ENCODE results near the gene TMPRSS5. TPM values are rescaled to one million over a fixed set of nuclear protein-coding genes. Genes with fewer than 3 reads are reported as not detected.

Gene TMPRSS5
- total and polyA plus RNA-seq, 10 of the 15 experiments (the other 5 are each of a cell fraction or from before 2014, with no cell fraction given), result 0.05 to 0.85 (median 0.34) TPM; not detected in 2

GRCh38 chr11:113685654-113686359 lies 20.3 kb downstream of the TMPRSS5 start:
- ChIA-PET RAD21 (ENCODE audit: unreplicated experiment) (no interaction called here), CTCF (no interaction called here), SMC1A (ENCODE audit: uncharacterized antibody, unreplicated experiment) (interaction anchor here (0.7 kb wide), 1 partner anchor 98 kb away, joined by 3 read pairs; no protein-coding TSS in a partner anchor), POLR2A (no interaction called here)
- Histone ChIP-seq H4K20me1 (ENCODE audit: control insufficient read depth, insufficient read depth) (no peaks in the 10 kb centered on the region), H2AFZ (ENCODE audit: control insufficient read depth, low read depth, low read length) (no peak overlapping the region), H3K9me3 (replicated peaks; ENCODE audit: control insufficient read depth, insufficient read depth, low read length) (no peaks in the 10 kb centered on the region), H3K36me3 (ENCODE audit: control insufficient read depth in 2 of 2, insufficient read depth in 2 of 2, low read length in 1 of 2) (no peaks in the 10 kb centered on the region), H3K4me3 (no peak overlapping the region), H3K4me2 (ENCODE audit: control insufficient read depth, insufficient read depth) (peak overlapping the region; percentile 17; the same call in 1 of the 2 replicates), H3K27ac (ENCODE audit: control insufficient read depth, insufficient read depth) (no peak overlapping the region), H3K4me1 (ENCODE audit: control insufficient read depth, insufficient read depth, low read length) (no peaks in the 10 kb centered on the region; the same call in 1 of the 2 replicates), H3K9ac (ENCODE audit: control insufficient read depth, insufficient read depth, low read length) (no peak overlapping the region), H3K27me3 (replicated peaks in 1 of 2; ENCODE audit: control insufficient read depth in 2 of 2, insufficient read depth in 2 of 2, low read length in 1 of 2) (no peaks in the 10 kb centered on the region; a peak in 2 of 4 replicates), H3K79me2 (ENCODE audit: control insufficient read depth, insufficient read depth, low read length) (no peaks in the 10 kb centered on the region)
- in situ Hi-C loops (cut with MboI), result no loop called here
- BruUV-seq (replicated peaks), result no TSS peak
- TF ChIP-seq IKZF2 (IDR thresholded peaks at IDR 0.05), result 0 out of 4 replicates have a peak, but pooled peaks of 1 of the 2 experiments have one; percentile 20
- no peak for TF ChIP-seq GATAD2B (conservative IDR thresholded peaks at IDR 0.05; ENCODE audit: low read depth)
- TF ChIP-seq CHD4 (IDR thresholded peaks at IDR 0.05), result no peak
- peak; percentile 64 for TF ChIP-seq PKNOX1 (IDR thresholded peaks at IDR 0.05)
- peak; percentile 55 for TF ChIP-seq JUNB (IDR thresholded peaks at IDR 0.05)
- peak; percentile 38 for FAIRE-seq
- intact Hi-C loops (cut with micrococcal nuclease; ENCODE audit: unreplicated experiment), result no loop called here
- 0% methylated on average over 2 of the region's 2 CpGs for WGBS (ENCODE audit: insufficient coverage, insufficient replicate concordance, low lambda C conversion rate, missing lambda C conversion rate)
- peak; percentile 35 for DNase-seq (ENCODE audit: low read depth, low spot score)
- ATAC-seq, result peak; percentile 45

- CTCF ChIA-PET, result no interaction called here
- no peak for FAIRE-seq
- no TSS peak for BruUV-seq (replicated peaks)
These were observed 21.6 kb downstream of the TMPRSS5 start for GRCh38 chr11:113684496-113684895.

More at GRCh38 chr11:113684496-113684895, 21.6 kb downstream of the TMPRSS5 start:
- no peak for DNase-seq (ENCODE audit: low read depth, low spot score)
- intact Hi-C loops (cut with micrococcal nuclease; ENCODE audit: unreplicated experiment) (no loop called here), in situ Hi-C loops (cut with MboI) (no loop called here)
- H3K27me3 ChIP-seq (replicated peaks in 1 of 2; ENCODE audit: control insufficient read depth in 2 of 2, insufficient read depth in 2 of 2, low read length in 1 of 2), result no peaks in the 10 kb centered on the region; a peak in 2 of 4 replicates
- H3K4me1 ChIP-seq (ENCODE audit: control insufficient read depth, insufficient read depth, low read length), result no peaks in the 10 kb centered on the region; the same call in 1 of the 2 replicates
- H3K36me3 ChIP-seq (ENCODE audit: control insufficient read depth in 2 of 2, insufficient read depth in 2 of 2, low read length in 1 of 2), result no peaks in the 10 kb centered on the region
- ChIA-PET POLR2A (no interaction called here), RAD21 (ENCODE audit: unreplicated experiment) (no interaction called here), SMC1A (ENCODE audit: uncharacterized antibody, unreplicated experiment) (no interaction called here)
- no peaks in the 10 kb centered on the region for H3K79me2 ChIP-seq (ENCODE audit: control insufficient read depth, insufficient read depth, low read length)
- H3K27ac ChIP-seq (ENCODE audit: control insufficient read depth, insufficient read depth), result no peak overlapping the region
- no peak overlapping the region for H3K4me3 ChIP-seq
- H3K4me2 ChIP-seq (ENCODE audit: control insufficient read depth, insufficient read depth), result no peak overlapping the region
- WGBS (ENCODE audit: insufficient coverage, insufficient replicate concordance, low lambda C conversion rate, missing lambda C conversion rate), result 26% methylated on average over 5 of the region's 5 CpGs
- H4K20me1 ChIP-seq (ENCODE audit: control insufficient read depth, insufficient read depth), result no peaks in the 10 kb centered on the region
- H2AFZ ChIP-seq (ENCODE audit: control insufficient read depth, low read depth, low read length), result no peak overlapping the region
- no peak overlapping the region for H3K9ac ChIP-seq (ENCODE audit: control insufficient read depth, insufficient read depth, low read length)
- no peak for ATAC-seq
- H3K9me3 ChIP-seq (replicated peaks; ENCODE audit: control insufficient read depth, insufficient read depth, low read length), result no peaks in the 10 kb centered on the region
- TF ChIP-seq JUNB (IDR thresholded peaks at IDR 0.05) (no peak), ZNF274 (IDR thresholded peaks at IDR 0.05; ENCODE audit: insufficient read depth, insufficient read length) (no peak), HDGF (IDR thresholded peaks at IDR 0.05) (no peak), MTA3 (IDR thresholded peaks at IDR 0.05; ENCODE audit: borderline replicate concordance, low read length) (no peak)
- TF ChIP-seq, protein P1, sequence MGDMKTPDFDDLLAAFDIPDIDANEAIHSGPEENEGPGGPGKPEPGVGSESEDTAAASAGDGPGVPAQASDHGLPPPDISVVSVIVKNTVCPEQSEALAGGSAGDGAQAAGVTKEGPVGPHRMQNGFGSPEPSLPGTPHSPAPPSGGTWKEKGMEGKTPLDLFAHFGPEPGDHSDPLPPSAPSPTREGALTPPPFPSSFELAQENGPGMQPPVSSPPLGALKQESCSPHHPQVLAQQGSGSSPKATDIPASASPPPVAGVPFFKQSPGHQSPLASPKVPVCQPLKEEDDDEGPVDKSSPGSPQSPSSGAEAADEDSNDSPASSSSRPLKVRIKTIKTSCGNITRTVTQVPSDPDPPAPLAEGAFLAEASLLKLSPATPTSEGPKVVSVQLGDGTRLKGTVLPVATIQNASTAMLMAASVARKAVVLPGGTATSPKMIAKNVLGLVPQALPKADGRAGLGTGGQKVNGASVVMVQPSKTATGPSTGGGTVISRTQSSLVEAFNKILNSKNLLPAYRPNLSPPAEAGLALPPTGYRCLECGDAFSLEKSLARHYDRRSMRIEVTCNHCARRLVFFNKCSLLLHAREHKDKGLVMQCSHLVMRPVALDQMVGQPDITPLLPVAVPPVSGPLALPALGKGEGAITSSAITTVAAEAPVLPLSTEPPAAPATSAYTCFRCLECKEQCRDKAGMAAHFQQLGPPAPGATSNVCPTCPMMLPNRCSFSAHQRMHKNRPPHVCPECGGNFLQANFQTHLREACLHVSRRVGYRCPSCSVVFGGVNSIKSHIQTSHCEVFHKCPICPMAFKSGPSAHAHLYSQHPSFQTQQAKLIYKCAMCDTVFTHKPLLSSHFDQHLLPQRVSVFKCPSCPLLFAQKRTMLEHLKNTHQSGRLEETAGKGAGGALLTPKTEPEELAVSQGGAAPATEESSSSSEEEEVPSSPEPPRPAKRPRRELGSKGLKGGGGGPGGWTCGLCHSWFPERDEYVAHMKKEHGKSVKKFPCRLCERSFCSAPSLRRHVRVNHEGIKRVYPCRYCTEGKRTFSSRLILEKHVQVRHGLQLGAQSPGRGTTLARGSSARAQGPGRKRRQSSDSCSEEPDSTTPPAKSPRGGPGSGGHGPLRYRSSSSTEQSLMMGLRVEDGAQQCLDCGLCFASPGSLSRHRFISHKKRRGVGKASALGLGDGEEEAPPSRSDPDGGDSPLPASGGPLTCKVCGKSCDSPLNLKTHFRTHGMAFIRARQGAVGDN (IDR thresholded peaks at IDR 0.05), result no peak

Data from GM12878 (cell line).